Tongue (tissue), 2 donors: ENCODE data around the gene CELSR3. TPM values are rescaled to one million over a fixed set of nuclear protein-coding genes. Genes with fewer than 3 reads are reported as not detected.

Source experiments
- DNase-seq: peaks from one replicate; pipeline ENCODE4 v3.0.0-alpha.2; 2015
- total RNA-seq: library from RNA; depleted of rRNA; stranded (reverse); fragments of >200 nt; gene quantifications from one replicate; pipeline ENCODE4 v1.2.3, GENCODE V29; 2014

The CELSR3 gene, protein sequence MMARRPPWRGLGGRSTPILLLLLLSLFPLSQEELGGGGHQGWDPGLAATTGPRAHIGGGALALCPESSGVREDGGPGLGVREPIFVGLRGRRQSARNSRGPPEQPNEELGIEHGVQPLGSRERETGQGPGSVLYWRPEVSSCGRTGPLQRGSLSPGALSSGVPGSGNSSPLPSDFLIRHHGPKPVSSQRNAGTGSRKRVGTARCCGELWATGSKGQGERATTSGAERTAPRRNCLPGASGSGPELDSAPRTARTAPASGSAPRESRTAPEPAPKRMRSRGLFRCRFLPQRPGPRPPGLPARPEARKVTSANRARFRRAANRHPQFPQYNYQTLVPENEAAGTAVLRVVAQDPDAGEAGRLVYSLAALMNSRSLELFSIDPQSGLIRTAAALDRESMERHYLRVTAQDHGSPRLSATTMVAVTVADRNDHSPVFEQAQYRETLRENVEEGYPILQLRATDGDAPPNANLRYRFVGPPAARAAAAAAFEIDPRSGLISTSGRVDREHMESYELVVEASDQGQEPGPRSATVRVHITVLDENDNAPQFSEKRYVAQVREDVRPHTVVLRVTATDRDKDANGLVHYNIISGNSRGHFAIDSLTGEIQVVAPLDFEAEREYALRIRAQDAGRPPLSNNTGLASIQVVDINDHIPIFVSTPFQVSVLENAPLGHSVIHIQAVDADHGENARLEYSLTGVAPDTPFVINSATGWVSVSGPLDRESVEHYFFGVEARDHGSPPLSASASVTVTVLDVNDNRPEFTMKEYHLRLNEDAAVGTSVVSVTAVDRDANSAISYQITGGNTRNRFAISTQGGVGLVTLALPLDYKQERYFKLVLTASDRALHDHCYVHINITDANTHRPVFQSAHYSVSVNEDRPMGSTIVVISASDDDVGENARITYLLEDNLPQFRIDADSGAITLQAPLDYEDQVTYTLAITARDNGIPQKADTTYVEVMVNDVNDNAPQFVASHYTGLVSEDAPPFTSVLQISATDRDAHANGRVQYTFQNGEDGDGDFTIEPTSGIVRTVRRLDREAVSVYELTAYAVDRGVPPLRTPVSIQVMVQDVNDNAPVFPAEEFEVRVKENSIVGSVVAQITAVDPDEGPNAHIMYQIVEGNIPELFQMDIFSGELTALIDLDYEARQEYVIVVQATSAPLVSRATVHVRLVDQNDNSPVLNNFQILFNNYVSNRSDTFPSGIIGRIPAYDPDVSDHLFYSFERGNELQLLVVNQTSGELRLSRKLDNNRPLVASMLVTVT (N-terminal part only)
- total RNA-seq: 0.51 TPM

DNA sequence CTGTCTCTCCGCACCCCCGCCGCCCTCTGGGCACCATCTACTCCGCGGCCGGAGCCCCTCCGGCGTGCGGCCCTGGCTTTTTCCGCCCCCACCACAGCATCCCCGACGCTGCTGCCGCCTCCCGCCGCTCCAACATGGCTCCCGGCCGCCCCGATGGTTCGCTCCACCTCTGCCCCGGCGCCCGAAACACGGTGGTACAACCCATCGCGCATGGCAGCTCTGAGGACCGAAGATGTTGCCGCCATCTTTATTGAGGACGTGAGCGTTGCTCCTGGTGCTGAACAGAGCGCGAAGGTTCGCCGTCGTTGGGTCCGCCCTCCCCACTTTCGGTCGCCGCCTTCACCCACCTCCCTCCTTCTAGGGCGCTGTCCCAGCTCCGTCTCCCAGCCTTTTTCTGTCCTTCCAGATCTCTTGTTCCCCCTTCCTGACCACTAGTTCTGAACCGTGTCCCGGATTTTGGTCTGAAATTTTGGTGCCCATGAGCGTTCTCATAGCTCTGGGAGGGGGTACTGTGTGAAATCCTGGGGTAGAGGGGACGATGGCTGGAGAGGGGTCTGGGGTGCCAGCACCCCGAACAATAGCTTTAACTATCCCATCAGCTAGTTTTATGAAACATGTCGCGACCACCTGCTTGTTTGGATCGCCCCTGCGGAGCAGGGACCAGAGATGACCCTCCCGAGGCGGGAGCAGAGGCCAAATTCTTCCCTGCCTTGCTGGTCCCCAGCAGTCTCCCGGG, at the start of gene CELSR3:
CELSR3 (minus strand) TSS at position 134 of the 736 bp plus-strand sequence. CDS start 252 bp downstream, outside the sequence.
- peak; percentile 88 for DNase-seq

DNA sequence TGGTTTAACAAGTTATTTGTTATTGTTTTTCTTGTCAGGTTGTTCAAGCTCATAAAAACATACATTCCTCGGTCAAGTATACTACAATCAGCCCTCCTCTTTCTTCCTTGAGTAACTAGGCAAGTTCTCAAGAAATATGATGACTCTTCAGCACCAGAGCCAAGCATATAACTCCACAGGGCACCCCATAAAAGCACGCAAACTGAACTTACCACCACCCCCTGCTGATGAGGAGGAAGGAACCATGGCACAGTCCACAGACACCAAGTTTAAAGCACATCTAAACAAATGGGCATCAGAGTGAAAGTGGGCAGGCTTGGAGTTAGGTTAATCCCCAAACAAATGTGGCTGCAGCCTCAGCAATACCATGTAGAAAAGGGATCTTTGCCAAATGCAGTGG, 49.0 kb upstream of the CELSR3 start:
- no peak for DNase-seq

GRCh38 chr3:48709051-48709461, 46.4 kb upstream of the CELSR3 start:
- DNase-seq: no peak

- DNase-seq: no peak
Measured at GRCh38 chr3:48708481-48708889, 45.8 kb upstream of the CELSR3 start.

- no peak for DNase-seq
Measured at GRCh38 chr3:48707157-48707556, 44.5 kb upstream of the CELSR3 start.

GRCh38 chr3:48702320-48702920, 39.7 kb upstream of the CELSR3 start:
- DNase-seq: no peak

DNA sequence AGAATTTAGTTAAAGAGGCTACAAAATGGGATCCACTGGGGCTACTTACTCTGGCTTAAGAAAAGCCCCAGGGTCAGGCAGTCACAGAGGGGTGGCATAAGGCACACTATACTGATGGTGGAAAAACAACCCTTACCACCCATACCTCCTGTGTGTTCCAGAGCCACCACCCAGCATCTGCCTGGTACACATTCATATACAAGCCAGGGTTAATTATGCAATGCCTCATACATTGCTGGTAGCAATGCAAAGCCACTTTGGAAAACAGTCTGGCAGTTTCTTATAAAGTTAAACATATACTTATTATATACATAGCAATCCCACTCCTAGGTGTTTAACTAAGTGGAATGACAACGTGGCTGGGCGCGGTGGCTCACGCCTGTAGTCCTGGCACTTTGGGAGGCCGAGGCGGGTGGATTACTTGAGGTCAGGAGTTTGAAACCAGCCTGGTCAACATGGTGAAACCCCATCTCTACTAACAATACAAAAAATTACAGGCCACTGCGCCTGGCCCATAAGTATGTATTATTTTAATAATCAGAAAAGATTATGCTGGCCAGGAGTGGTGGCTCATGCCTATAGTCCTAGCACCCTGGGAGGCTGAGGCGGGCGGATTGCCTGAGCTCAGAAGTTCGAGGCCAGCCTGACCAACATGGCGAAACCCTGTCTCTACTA, 38.2 kb upstream of the CELSR3 start:
- no peak for DNase-seq

GRCh38 chr3:48698891-48699290, 36.2 kb upstream of the CELSR3 start:
- no peak for DNase-seq

- no peak for DNase-seq
Measured at GRCh38 chr3:48697952-48698351, 35.3 kb upstream of the CELSR3 start.

DNA sequence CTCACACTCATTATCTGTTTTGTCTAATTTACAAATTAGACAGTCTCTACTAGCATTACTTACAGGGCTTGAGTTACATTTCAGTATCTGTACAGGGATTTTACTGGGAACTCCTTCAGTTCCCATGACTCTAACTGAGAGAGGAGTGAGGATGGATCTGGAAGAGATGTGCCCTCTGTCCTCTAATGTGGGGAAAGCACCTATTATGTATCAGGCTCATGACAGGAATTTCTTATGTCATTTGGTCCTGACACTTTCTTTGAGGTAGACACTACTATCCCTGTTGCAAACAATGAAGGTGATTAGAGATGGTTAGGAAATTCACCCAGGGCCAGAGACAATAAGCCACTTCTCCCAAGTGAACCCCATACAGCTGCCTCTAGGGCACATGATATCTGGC, 33.9 kb upstream of the CELSR3 start:
- DNase-seq: no peak

GRCh38 chr3:48696156-48696555, 33.5 kb upstream of the CELSR3 start:
- DNase-seq: no peak

GRCh38 chr3:48695393-48695753, 32.7 kb upstream of the CELSR3 start:
- DNase-seq: peak; percentile 56

DNA sequence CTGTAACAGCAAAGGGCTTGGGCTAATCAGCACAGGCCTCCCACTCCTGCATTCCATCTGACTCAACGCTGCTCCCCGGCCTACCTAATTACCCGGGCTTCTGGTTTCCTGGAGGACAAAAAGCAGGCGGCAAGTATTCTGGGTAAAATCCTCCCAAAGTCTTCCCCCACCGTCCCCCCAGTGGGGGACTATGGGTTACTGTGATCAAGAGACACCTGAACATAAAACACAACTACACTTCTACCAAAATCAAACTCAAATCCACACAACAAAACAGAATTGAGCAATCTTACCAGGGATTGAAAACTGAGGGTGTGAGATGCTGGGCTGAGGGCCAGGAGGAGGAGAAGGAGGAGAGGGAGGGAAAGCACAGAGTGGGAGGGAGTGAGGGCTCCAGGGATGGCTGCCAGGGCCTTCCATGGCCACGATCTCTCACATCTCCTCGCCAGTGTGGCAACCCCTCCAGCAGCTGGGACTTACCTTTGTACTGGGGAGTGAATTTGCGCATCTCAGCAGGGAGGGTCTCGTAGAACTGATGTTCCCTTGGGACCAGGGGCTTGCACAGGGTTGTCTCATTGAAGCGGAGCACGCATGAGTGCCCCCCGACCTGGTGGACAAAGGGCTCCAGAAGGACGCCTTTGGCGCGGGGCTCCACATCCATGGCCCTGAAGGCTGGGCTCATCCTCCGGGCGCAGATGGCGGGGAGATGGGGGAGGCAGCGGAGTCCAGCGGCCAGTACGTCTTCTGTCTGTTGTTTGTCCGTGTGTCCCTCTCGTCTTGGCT, 32.1 kb upstream of the CELSR3 start:
- DNase-seq: peak; percentile 53

DNA sequence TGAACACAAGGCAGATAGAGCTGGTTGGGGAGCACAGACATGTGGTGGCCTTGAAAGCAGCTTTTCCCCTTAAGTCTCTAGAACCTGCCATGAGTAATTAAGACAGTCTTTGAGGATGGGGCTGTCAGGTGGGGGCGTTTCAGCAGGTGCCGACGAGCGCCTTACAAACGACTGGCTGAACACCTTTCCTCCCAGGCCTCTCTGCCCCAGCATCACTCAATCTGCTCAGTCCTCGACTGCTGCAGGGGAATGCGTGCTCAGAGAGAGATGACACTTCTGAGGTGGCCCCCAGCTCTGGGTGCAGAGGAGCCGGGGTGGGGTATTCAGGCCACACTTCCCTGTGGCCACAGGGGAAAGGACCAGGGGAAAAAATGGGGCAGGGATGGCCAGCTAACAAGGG, 31.1 kb upstream of the CELSR3 start:
- no peak for DNase-seq

GRCh38 chr3:48692551-48692950, 29.9 kb upstream of the CELSR3 start:
- DNase-seq: peak; percentile 28

DNA sequence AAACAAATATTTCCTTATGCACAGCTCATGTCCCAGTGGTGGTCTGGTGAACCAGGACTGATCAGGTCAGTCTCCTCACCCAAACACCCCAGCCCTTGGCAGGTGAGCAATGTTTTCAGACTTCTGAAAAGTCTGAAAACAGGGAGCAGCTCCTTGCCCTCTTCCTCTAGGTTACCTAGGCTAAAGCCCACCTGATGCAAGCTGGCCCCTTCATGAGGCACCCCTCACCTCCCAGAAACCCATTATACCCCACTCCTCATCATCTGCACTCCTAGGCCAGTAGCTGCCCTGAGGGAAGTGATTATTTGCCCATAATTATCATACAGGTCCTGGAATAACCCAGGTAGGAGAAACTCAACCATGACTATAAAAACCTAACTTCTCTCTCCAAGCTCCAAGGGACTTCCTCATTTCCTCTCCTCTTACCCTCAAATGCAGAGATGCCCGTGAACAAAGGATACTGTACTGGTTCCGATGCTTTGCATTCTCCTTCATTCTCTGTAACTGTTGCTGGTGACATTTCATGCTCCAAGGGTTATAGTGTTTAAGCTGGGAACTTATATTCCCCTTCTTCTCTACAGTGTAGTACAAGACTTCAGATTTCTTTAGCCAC, 28.3 kb upstream of the CELSR3 start:
- no peak for DNase-seq

GRCh38 chr3:48689384-48689783, 26.7 kb upstream of the CELSR3 start:
- no peak for DNase-seq

- DNase-seq: no peak
Measured at GRCh38 chr3:48688737-48689075, 26.0 kb upstream of the CELSR3 start.

GRCh38 chr3:48688032-48688736, 25.5 kb upstream of the CELSR3 start:
- no peak for DNase-seq
